Keratinocyte (primary cell): ENCODE data around the gene CLEC18A.
A peak's percentile ranks its signal among the peaks of the same experiment; 100 is the strongest.

Source experiments
- CTCF ChIP-seq, 3 experiments: IDR thresholded peaks in 1 of 3; conservative IDR thresholded peaks in 1 of 3; optimal IDR thresholded peaks in 1 of 3; 2 replicates in 2 of 3; 3 replicates in 1 of 3; pipeline versions ENCODE3 to v1.5.1; 2011; ENCODE audit warnings: low read length in 3 of 3, mild to moderate bottlenecking in 3 of 3, moderate library complexity in 2 of 3, control low read depth in 1 of 3, inconsistent platforms in 1 of 3; ENCODE audit not compliant: insufficient read depth in 2 of 3; ENCODE audit errors: extremely low read depth in 1 of 3
- EZH2 ChIP-seq: IDR thresholded peaks from one replicate; pipeline ENCODE4 v1.6.1; 2012; ENCODE audit warnings: inconsistent platforms, mild to moderate bottlenecking, low read length, moderate library complexity

- TF ChIP-seq EZH2, result no peak
- peak in 1 of 3 experiments; percentile 21 for TF ChIP-seq CTCF (optimal IDR thresholded peaks at IDR 0.05 in 1 of 3, IDR thresholded peaks at IDR 0.05 in 1 of 3, conservative IDR thresholded peaks at IDR 0.05 in 1 of 3; ENCODE audit: extremely low read depth in 1 of 3, insufficient read depth in 2 of 3, low read length in 3 of 3)
Measured at GRCh38 chr16:69937465-69937951, 13.6 kb upstream of the CLEC18A start.
